Neural crest cell (in vitro differentiated cells): Measurements from ENCODE around the gene P2RX4. TPM values are rescaled to one million over a fixed set of nuclear protein-coding genes. Genes with fewer than 3 reads are reported as not detected.

ENCODE experiments used
- DNase-seq: peaks from one replicate; pipeline ENCODE4 v3.0.0; 2021; ENCODE audit warnings: low read depth, mixed read lengths, low spot score
- H3K27ac Mint-ChIP-seq: one replicate; pipeline ENCODE4 v1.8.0; 2021; ENCODE audit warnings: mild to moderate bottlenecking, mixed read lengths; ENCODE audit not compliant: unreplicated experiment
- H3K27me3 Mint-ChIP-seq: 2 replicates; pipeline ENCODE4 v1.8.0; 2021; ENCODE audit warnings: low read depth, mild to moderate bottlenecking, mixed read lengths
- H3K36me3 Mint-ChIP-seq: 2 replicates; pipeline ENCODE4 v1.8.0; 2021; ENCODE audit warnings: low read depth, mild to moderate bottlenecking, mixed read lengths
- H3K4me1 Mint-ChIP-seq: 2 replicates; pipeline ENCODE4 v1.8.0; 2021; ENCODE audit warnings: mixed read lengths
- H3K4me3 Mint-ChIP-seq: one replicate; pipeline ENCODE4 v1.8.0; 2021; ENCODE audit warnings: mild to moderate bottlenecking, mixed read lengths
- H3K9me3 Mint-ChIP-seq: 2 replicates; pipeline ENCODE4 v1.8.0; 2021; ENCODE audit warnings: mixed read lengths
- CTCF ChIP-seq: fragments of 200-600 bp; sonication (generic); conservative IDR thresholded peaks from 2 replicates; pipeline ENCODE4 v1.5.0; 2021; ENCODE audit warnings: antibody characterized with exemption, mild to moderate bottlenecking
- total RNA-seq: library from RNA; stranded (reverse); gene quantifications from 2 replicates; pipeline ENCODE4 v1.2.1, GENCODE V29; 2021

P2RX4 gene
- total RNA-seq, 1 donor from 2014 or later = 10.8 TPM

DNA sequence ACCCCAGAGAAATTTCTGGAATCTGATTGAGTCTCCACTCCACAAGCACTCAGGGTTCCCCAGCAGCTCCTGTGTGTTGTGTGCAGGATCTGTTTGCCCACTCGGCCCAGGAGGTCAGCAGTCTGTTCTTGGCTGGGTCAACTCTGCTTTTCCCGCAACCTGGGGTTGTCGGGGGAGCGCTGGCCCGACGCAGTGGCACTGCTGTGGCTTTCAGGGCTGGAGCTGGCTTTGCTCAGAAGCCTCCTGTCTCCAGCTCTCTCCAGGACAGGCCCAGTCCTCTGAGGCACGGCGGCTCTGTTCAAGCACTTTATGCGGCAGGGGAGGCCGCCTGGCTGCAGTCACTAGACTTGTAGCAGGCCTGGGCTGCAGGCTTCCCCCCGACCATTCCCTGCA, 23.7 kb downstream of the P2RX4 start:
- Mint-ChIP-seq H3K9me3 (no peaks in the 10 kb centered on the region), H3K4me3 (no peak overlapping the region), H3K36me3 (no peaks in the 10 kb centered on the region), H3K4me1 (peaks cover 4% of the 10 kb centered on the region), H3K27me3 (no peaks in the 10 kb centered on the region), H3K27ac (no peak overlapping the region)
- no peak for DNase-seq
- no peak for TF ChIP-seq CTCF

DNA sequence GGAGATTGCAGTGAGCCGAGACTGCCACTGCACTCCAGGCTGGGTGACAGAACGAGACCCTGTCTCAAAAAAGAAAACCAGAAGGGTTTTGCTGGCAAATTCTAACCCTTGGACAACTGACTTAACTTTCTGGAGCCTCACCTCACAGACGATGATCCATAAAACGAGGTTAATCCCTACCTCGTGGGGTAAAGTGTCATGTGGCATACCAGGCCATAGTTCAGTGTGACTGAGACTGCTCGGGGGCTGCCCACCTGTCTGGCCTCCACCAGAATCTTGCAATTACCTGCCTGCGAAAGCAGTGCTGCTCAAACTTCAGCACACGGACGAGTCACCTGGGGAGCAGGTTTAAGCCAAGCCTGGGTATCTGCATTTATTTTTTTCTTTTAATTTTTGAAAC, 26.8 kb downstream of the P2RX4 start:
- no peak for DNase-seq
- Mint-ChIP-seq H3K36me3 (peaks cover 2% of the 10 kb centered on the region), H3K27ac (no peak overlapping the region), H3K4me3 (no peak overlapping the region), H3K4me1 (peaks cover 11% of the 10 kb centered on the region), H3K9me3 (no peaks in the 10 kb centered on the region), H3K27me3 (no peaks in the 10 kb centered on the region)
- TF ChIP-seq CTCF = no peak

DNA sequence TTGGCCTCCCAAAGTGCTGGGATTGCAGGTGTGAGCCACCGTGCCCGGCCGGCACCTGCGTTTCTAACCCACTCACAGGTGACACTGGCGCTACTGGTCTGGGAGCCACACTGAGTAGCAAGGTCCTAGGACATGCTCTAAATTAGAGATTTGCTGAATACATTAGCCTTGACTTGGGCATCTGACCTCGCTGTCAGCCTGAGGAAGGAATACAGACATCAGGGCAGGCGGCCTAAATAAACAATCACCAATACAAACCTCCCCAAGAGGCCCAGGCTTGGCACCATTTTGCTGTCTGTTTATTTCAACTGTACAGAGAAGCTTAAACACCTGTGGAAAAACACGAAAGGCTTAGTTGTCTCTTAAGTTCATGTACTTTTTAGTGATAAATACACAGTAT, 27.5 kb downstream of the P2RX4 start:
- Mint-ChIP-seq H3K4me1 (peaks cover 11% of the 10 kb centered on the region), H3K9me3 (no peaks in the 10 kb centered on the region), H3K27ac (no peak overlapping the region), H3K36me3 (peaks cover 2% of the 10 kb centered on the region), H3K4me3 (no peak overlapping the region), H3K27me3 (no peaks in the 10 kb centered on the region)
- TF ChIP-seq CTCF = no peak
- no peak for DNase-seq

GRCh38 chr12:121238086-121238485, 28.2 kb downstream of the P2RX4 start:
- DNase-seq = no peak
- no peak for TF ChIP-seq CTCF
- no peaks in the 10 kb centered on the region for H3K9me3 Mint-ChIP-seq
- peaks cover 2% of the 10 kb centered on the region for H3K36me3 Mint-ChIP-seq
- H3K4me3 Mint-ChIP-seq = no peak overlapping the region
- H3K27me3 Mint-ChIP-seq = no peaks in the 10 kb centered on the region
- H3K4me1 Mint-ChIP-seq = peaks cover 11% of the 10 kb centered on the region
- no peak overlapping the region for H3K27ac Mint-ChIP-seq

GRCh38 chr12:121238604-121239350, 28.8 kb downstream of the P2RX4 start:
- H3K27ac Mint-ChIP-seq = no peak overlapping the region

More at GRCh38 chr12:121238604-121239350, 28.8 kb downstream of the P2RX4 start:
- no peak for TF ChIP-seq CTCF
- DNase-seq = no peak
- Mint-ChIP-seq H3K4me3 (no peak overlapping the region), H3K27me3 (no peaks in the 10 kb centered on the region), H3K4me1 (peaks cover 11% of the 10 kb centered on the region), H3K9me3 (no peaks in the 10 kb centered on the region), H3K36me3 (peaks cover 9% of the 10 kb centered on the region)
